Epithelial cell of proximal tubule (primary cell): Measurements from ENCODE around the gene KRCC1. TPM values are rescaled to one million over a fixed set of nuclear protein-coding genes. Genes with fewer than 3 reads are reported as not detected.
A peak's percentile ranks its signal among the peaks of the same experiment; 100 is the strongest.

Experiments
- DNase-seq: peaks from one replicate; pipeline ENCODE4 v3.0.0-alpha.2; 2011; ENCODE audit warnings: low read depth
- H3K4me3 ChIP-seq: 2 replicates; pipeline ENCODE4 v1.5.1; 2011; ENCODE audit warnings: low read depth, mild to moderate bottlenecking, low read length
- total RNA-seq: library from RNA; depleted of rRNA; stranded (reverse); fragments of >200 nt; gene quantifications from 2 replicates; pipeline ENCODE4 v1.2.3, GENCODE V29; 2015
- TF ChIP-seq, protein P1 (sequence below): conservative IDR thresholded peaks from 2 replicates; pipeline ENCODE4 v1.5.1; 2012; ENCODE audit warnings: low read depth, mild to moderate bottlenecking, low read length

Gene KRCC1
- total RNA-seq, 1 donor from 2014 or later, result 24.1 TPM

DNA sequence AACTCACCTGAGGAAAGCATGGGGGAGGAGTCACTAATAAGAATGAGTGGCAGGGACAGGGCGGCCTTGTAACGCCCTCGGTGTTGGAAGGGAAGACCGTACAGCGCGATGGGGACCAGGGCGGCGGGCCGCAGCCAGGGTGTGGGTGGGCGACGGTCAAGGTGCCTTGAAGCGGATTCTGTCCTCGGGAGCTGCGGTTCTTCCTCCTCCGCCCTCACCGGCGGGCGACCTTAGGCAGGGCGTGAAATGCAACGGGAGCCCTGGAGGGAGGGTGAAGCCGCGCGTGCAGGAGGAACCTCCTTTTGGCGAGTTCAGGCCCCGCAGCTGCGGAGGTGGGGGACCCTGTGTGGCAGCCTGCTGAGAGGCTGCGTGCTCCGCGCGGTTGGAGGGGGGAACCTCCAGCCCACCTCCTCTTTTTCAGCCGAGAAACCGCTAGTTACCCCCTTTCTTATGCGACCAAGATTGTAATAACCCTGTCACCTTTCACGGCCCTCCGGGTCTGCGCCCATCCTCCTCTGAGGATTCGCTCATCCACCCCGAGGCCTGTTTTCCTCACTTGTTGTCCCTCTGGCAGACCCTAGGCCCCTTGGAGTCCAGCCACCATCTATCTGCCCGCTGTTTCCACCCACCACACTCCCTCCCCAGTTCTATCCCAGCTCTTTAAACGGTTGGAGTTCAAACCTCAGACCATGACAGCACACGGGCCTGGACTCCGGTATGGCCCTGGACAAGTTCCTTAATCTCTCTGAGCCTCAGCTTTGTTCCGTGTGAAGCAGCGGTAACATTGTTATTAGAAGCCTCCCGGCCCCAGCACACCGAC lies 38.4 kb downstream of the KRCC1 start:
- H3K4me3 ChIP-seq, result peak overlapping the region; percentile 80
- peak; percentile 16 for DNase-seq
- TF ChIP-seq, protein P1, sequence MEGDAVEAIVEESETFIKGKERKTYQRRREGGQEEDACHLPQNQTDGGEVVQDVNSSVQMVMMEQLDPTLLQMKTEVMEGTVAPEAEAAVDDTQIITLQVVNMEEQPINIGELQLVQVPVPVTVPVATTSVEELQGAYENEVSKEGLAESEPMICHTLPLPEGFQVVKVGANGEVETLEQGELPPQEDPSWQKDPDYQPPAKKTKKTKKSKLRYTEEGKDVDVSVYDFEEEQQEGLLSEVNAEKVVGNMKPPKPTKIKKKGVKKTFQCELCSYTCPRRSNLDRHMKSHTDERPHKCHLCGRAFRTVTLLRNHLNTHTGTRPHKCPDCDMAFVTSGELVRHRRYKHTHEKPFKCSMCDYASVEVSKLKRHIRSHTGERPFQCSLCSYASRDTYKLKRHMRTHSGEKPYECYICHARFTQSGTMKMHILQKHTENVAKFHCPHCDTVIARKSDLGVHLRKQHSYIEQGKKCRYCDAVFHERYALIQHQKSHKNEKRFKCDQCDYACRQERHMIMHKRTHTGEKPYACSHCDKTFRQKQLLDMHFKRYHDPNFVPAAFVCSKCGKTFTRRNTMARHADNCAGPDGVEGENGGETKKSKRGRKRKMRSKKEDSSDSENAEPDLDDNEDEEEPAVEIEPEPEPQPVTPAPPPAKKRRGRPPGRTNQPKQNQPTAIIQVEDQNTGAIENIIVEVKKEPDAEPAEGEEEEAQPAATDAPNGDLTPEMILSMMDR, result no peak

DNA sequence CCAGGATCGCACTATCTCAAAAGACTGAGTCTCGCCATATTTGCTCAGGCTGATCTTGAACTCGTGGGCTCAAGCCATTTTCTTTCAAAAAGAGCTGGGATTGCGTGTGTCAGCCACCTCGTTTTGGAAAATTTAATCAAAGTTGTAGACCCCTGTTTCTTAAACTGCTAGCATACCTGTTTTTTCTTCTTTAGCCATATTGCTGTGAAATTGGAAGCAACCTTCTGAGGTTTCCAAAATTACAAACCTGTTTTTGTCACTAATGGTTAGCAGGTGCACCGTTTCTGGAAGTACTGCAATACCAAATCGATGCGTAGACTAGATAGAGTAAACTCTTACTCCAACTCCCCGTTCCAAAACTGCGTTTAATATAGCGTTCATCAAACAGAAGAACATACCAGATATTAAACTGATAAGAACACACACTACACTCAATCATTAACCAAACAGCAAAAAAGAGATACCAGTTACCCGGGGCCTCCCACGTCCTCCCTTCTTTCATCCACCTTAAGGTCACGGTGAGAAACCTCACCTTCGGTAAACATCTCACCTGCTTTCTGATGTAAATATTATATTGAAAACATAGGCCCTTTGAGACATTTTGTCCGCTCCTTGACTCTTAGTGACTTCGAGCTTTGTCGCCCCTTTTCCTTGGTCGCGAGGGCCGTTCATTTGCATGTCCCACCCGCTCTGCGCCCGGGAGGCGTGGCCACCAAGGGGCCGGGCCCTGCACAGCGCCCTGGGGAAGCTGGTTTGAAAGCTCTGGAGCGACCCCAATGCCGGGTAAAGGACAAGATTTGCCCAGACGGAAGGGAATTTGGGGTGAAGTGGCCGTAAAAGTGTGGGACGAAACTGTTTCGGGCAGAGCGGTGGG lies 39.3 kb downstream of the KRCC1 start, which contains the start of gene RNU2-63P:
Gene RNU2-63P (minus strand): TSS at position 462 of the 874 bp plus-strand sequence.
- DNase-seq, result peak; percentile 89
- peak within 1 kb of the TSS; percentile 80 for H3K4me3 ChIP-seq
- TF ChIP-seq, protein P1, result no peak

DNA sequence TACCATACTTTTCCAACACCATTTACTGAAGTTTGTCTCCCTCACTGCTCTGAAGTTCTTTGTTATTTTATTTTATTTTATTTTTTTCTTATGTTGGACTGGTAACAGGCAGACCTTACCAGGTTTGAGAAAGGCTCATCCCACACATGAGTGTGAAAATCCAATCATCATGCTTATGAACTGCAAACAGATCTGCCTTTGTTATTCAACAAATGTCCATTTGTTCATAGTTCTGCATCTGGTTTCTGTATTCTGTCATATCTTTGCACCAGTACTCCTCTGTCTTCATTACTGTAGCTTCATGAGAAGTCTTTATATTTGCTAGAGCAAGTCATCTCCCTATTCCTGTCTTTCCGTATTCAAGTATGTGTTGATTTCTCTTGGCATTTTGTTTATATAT lies 44.6 kb downstream of the KRCC1 start:
- TF ChIP-seq, protein P1, result no peak
- H3K4me3 ChIP-seq, result no peak overlapping the region
- DNase-seq, result no peak

DNA sequence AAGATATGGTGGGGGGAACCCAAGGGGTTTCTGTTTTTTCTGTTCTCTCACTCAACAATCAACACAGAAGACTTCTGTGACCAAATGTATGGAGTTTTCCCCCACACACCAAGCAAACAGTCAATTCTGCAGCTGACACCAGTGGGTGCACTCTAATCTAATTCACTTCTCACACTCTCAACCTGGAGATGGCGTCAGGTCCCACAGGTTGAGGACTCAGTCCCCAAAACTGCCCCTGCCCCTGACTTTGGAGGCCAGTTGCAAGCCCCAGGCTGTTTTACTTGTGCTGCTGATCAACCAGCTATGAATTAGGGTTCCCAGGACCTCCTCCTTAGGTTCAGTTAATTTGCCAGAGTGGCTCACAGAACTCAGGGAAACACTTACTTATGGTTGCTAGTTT lies 45.4 kb downstream of the KRCC1 start:
- TF ChIP-seq, protein P1, result no peak
- DNase-seq, result no peak

DNA sequence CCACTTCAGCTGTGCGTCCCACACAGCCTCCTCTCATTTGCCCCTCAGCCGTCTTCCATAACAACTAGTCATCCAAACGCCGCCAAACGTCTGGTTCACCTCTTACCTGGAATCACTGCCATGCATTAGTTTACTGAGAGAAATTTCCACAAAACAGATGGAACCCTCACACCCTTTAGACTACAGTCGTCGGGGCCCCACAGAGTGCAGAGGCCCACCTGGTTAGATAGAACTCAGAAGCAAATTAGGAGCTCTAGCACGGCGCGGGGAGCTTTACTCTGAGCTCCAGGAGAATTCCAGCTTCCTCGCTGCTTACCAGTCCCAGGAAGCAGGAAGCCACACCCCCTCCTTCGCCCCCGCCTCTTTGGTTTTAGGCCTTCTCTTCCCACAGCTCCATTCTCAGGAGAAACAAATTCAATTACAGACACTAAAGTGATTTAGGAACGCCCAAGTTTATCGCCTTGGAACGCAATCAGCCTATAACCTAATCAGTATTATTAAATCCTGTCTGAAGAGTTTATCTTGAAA lies 48.6 kb downstream of the KRCC1 start:
- no peak overlapping the region for H3K4me3 ChIP-seq
- TF ChIP-seq, protein P1, result no peak
- DNase-seq, result no peak

More for the DNA sequence above, 45.4 kb downstream of the KRCC1 start:
- no peak overlapping the region for H3K4me3 ChIP-seq

DNA sequence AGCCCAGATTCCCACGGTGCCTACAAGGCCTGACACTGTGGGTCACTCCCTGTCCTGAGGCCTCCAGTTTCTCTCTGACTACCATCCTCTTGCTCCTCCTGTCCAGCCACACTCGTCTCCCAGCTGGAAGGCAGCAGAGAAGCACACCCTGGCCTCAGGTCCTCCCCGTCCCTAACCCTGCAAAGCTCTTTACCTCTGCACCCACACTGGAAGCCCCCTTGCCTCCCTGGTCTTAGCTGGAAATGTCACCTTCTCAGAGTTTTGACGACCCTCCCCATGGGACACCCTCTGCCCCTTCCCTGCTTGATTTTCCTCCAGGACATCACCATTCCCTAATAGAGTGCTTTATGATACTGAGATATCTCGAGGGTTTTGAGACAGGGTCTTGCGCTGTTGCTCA lies 49.8 kb downstream of the KRCC1 start:
- DNase-seq, result no peak

More for the DNA sequence above, 49.8 kb downstream of the KRCC1 start:
- H3K4me3 ChIP-seq, result no peak overlapping the region
- TF ChIP-seq, protein P1, result no peak
